HFFc6 (cell line): ENCODE results near the gene SNX25. TPM values are rescaled to one million over a fixed set of nuclear protein-coding genes. Genes with fewer than 3 reads are reported as not detected.

Source experiments
- DNase-seq: peaks from one replicate; pipeline ENCODE4 v3.0.0-alpha.2; 2018
- H3K27ac Mint-ChIP-seq: 2 replicates; pipeline ENCODE4 v1.8.0; 2020; ENCODE audit warnings: mild to moderate bottlenecking, mixed read lengths
- H3K27me3 Mint-ChIP-seq: 2 replicates; pipeline ENCODE4 v1.8.0; 2021; ENCODE audit warnings: mild to moderate bottlenecking, moderate library complexity, mixed read lengths; ENCODE audit not compliant: insufficient read depth
- H3K36me3 Mint-ChIP-seq: 2 replicates; pipeline ENCODE4 v1.8.0; 2021; ENCODE audit warnings: low read depth, mixed read lengths
- H3K4me1 Mint-ChIP-seq: 2 replicates; pipeline ENCODE4 v1.8.0; 2020; ENCODE audit warnings: low read depth, mixed read lengths
- H3K4me3 Mint-ChIP-seq: 2 replicates; pipeline ENCODE4 v1.8.0; 2020; ENCODE audit warnings: mild to moderate bottlenecking, moderate library complexity, mixed read lengths
- H3K9me3 Mint-ChIP-seq: 2 replicates; pipeline ENCODE4 v1.8.0; 2020; ENCODE audit warnings: mild to moderate bottlenecking, mixed read lengths
- CTCF ChIP-seq: fragments of 200-600 bp; sonication (generic); IDR thresholded peaks from 2 replicates; pipeline ENCODE4 v1.5.0; 2021; ENCODE audit warnings: antibody characterized with exemption, mild to moderate bottlenecking
- total RNA-seq, 6 experiments: library from RNA; stranded (reverse); fragmentation: NEBNext Ultra II Directional; extraction: Animal tissue kit (Norgen Biotek cat#: 25700); gene quantifications; 2 replicates in 1 of 6; 3 replicates in 5 of 6; pipeline ENCODE4 v1.2.3, GENCODE V29; 2021

Gene SNX25
- total RNA-seq, 6 experiments from 2014 or later, result 19.4 to 40.2 (median 24.8) TPM

GRCh38 chr4:185270885-185271284, 61.5 kb downstream of the SNX25 start:
- H3K4me1 Mint-ChIP-seq, result peaks cover 71% of the 10 kb centered on the region
- H3K27me3 Mint-ChIP-seq, result no peaks in the 10 kb centered on the region; the same call in 1 of the 2 replicates
- no peak for TF ChIP-seq CTCF
- peaks cover 35% of the 10 kb centered on the region for H3K36me3 Mint-ChIP-seq
- no peak for DNase-seq
- H3K27ac Mint-ChIP-seq, result no peak overlapping the region
- H3K4me3 Mint-ChIP-seq, result no peak overlapping the region
- no peaks in the 10 kb centered on the region for H3K9me3 Mint-ChIP-seq

GRCh38 chr4:185272245-185272644, 62.8 kb downstream of the SNX25 start:
- H3K4me3 Mint-ChIP-seq, result no peak overlapping the region
- TF ChIP-seq CTCF, result no peak
- no peaks in the 10 kb centered on the region; the same call in 1 of the 2 replicates for H3K27me3 Mint-ChIP-seq
- no peak overlapping the region for H3K27ac Mint-ChIP-seq
- H3K36me3 Mint-ChIP-seq, result peaks cover 35% of the 10 kb centered on the region
- H3K9me3 Mint-ChIP-seq, result no peaks in the 10 kb centered on the region
- DNase-seq, result no peak
- H3K4me1 Mint-ChIP-seq, result peaks cover 68% of the 10 kb centered on the region

- Mint-ChIP-seq H3K4me3 (peak overlapping the region; percentile 13), H3K27ac (peak overlapping the region; percentile 56), H3K36me3 (peaks cover 21% of the 10 kb centered on the region), H3K9me3 (no peaks in the 10 kb centered on the region), H3K27me3 (no peaks in the 10 kb centered on the region; the same call in 1 of the 2 replicates), H3K4me1 (peaks cover 40% of the 10 kb centered on the region)
- DNase-seq, result no peak
- TF ChIP-seq CTCF, result no peak
Measured at GRCh38 chr4:185275501-185275900, 66.1 kb downstream of the SNX25 start.

GRCh38 chr4:185276036-185276435, 66.6 kb downstream of the SNX25 start:
- no peaks in the 10 kb centered on the region; the same call in 1 of the 2 replicates for H3K27me3 Mint-ChIP-seq
- H3K9me3 Mint-ChIP-seq, result no peaks in the 10 kb centered on the region
- peak overlapping the region; percentile 56 for H3K27ac Mint-ChIP-seq
- H3K36me3 Mint-ChIP-seq, result peaks cover 16% of the 10 kb centered on the region
- peak; percentile 36 for DNase-seq
- TF ChIP-seq CTCF, result no peak
- peak overlapping the region; percentile 13 for H3K4me3 Mint-ChIP-seq
- H3K4me1 Mint-ChIP-seq, result peaks cover 35% of the 10 kb centered on the region

GRCh38 chr4:185278716-185279115, 69.3 kb downstream of the SNX25 start:
- no peak for TF ChIP-seq CTCF
- DNase-seq, result no peak
- H3K27me3 Mint-ChIP-seq, result no peaks in the 10 kb centered on the region; the same call in 1 of the 2 replicates
- H3K4me3 Mint-ChIP-seq, result no peak overlapping the region
- H3K36me3 Mint-ChIP-seq, result peaks cover 6% of the 10 kb centered on the region
- peaks cover 42% of the 10 kb centered on the region for H3K4me1 Mint-ChIP-seq
- no peak overlapping the region for H3K27ac Mint-ChIP-seq
- H3K9me3 Mint-ChIP-seq, result no peaks in the 10 kb centered on the region

GRCh38 chr4:185280608-185281007, 71.2 kb downstream of the SNX25 start:
- TF ChIP-seq CTCF, result no peak
- no peak overlapping the region for H3K4me3 Mint-ChIP-seq
- peaks cover 38% of the 10 kb centered on the region for H3K4me1 Mint-ChIP-seq
- H3K9me3 Mint-ChIP-seq, result no peaks in the 10 kb centered on the region
- peaks cover 5% of the 10 kb centered on the region; the same call in 1 of the 2 replicates for H3K36me3 Mint-ChIP-seq
- no peaks in the 10 kb centered on the region for H3K27me3 Mint-ChIP-seq
- H3K27ac Mint-ChIP-seq, result no peak overlapping the region
- no peak for DNase-seq
